ENCODE data around the gene OR52N5.

The OR52N5 gene

GRCh38 chr11:5807580-5807979, 24.4 kb upstream of the OR52N5 start:
- Histone ChIP-seq H3K27me3 (ENCODE audit: control insufficient read depth, low read length) (0 out of 2 replicates have a peak, but pooled peaks cover 3% of the 10 kb centered on the region), H3K79me2 (ENCODE audit: control insufficient read depth, low read length) (no peaks in the 10 kb centered on the region), H3F3A (ENCODE audit: control insufficient read depth, insufficient read depth) (no peaks in the 10 kb centered on the region), H3K36me3 (ENCODE audit: control insufficient read depth, low read length) (no peaks in the 10 kb centered on the region), H3K9me3 (ENCODE audit: control insufficient read depth, insufficient read depth, low read length) (no peaks in the 10 kb centered on the region), H3K27ac (ENCODE audit: low read depth, low read length) (no peak overlapping the region), H3K4me3 (ENCODE audit: low read length) (no peak overlapping the region), H3K4me1 (ENCODE audit: control insufficient read depth, low read length) (no peaks in the 10 kb centered on the region), H3K9me2 (replicated peaks; ENCODE audit: control insufficient read depth, low read length) (no peaks in the 10 kb centered on the region), H4K20me1 (ENCODE audit: control insufficient read depth, insufficient read depth, low read depth, low read length) (no peaks in the 10 kb centered on the region), H3K4me2 (ENCODE audit: low read length) (no peak overlapping the region)
- no peak for TF ChIP-seq EZH2phosphoT487 (IDR thresholded peaks at IDR 0.05; ENCODE audit: borderline replicate concordance, low read length)
- no peak for TF ChIP-seq CTCF (IDR thresholded peaks at IDR 0.05; ENCODE audit: low read depth, low read length, poor library complexity, severe bottlenecking)

GRCh38 chr11:5803982-5804381, 20.8 kb upstream of the OR52N5 start:
- Histone ChIP-seq H3K27me3 (ENCODE audit: control insufficient read depth, low read length) (0 out of 2 replicates have a peak, but pooled peaks cover 3% of the 10 kb centered on the region), H3K36me3 (ENCODE audit: control insufficient read depth, low read length) (no peaks in the 10 kb centered on the region), H3K79me2 (ENCODE audit: control insufficient read depth, low read length) (no peaks in the 10 kb centered on the region), H3F3A (ENCODE audit: control insufficient read depth, insufficient read depth) (no peaks in the 10 kb centered on the region), H4K20me1 (ENCODE audit: control insufficient read depth, insufficient read depth, low read depth, low read length) (no peaks in the 10 kb centered on the region), H3K9me3 (ENCODE audit: control insufficient read depth, insufficient read depth, low read length) (no peaks in the 10 kb centered on the region), H3K4me1 (ENCODE audit: control insufficient read depth, low read length) (no peaks in the 10 kb centered on the region), H3K9me2 (replicated peaks; ENCODE audit: control insufficient read depth, low read length) (no peaks in the 10 kb centered on the region), H3K27ac (ENCODE audit: low read depth, low read length) (no peak overlapping the region), H3K4me3 (ENCODE audit: low read length) (no peak overlapping the region), H3K4me2 (ENCODE audit: low read length) (no peak overlapping the region)
- TF ChIP-seq CTCF (IDR thresholded peaks at IDR 0.05; ENCODE audit: low read depth, low read length, poor library complexity, severe bottlenecking) (no peak), EZH2phosphoT487 (IDR thresholded peaks at IDR 0.05; ENCODE audit: borderline replicate concordance, low read length) (no peak)

- no peak overlapping the region for H3K27ac ChIP-seq (ENCODE audit: low read depth, low read length)
- no peaks in the 10 kb centered on the region for H3K4me1 ChIP-seq (ENCODE audit: control insufficient read depth, low read length)
- H3K36me3 ChIP-seq (ENCODE audit: control insufficient read depth, low read length), result no peaks in the 10 kb centered on the region
- no peak overlapping the region for H3K4me2 ChIP-seq (ENCODE audit: low read length)
- no peaks in the 10 kb centered on the region for H4K20me1 ChIP-seq (ENCODE audit: control insufficient read depth, insufficient read depth, low read depth, low read length)
- no peaks in the 10 kb centered on the region for H3K27me3 ChIP-seq (ENCODE audit: control insufficient read depth, low read length)
- H3K9me3 ChIP-seq (ENCODE audit: control insufficient read depth, insufficient read depth, low read length), result no peaks in the 10 kb centered on the region
- no peaks in the 10 kb centered on the region for H3K9me2 ChIP-seq (replicated peaks; ENCODE audit: control insufficient read depth, low read length)
- H3K79me2 ChIP-seq (ENCODE audit: control insufficient read depth, low read length), result no peaks in the 10 kb centered on the region
- no peak overlapping the region for H3K4me3 ChIP-seq (ENCODE audit: low read length)
- TF ChIP-seq CTCF (IDR thresholded peaks at IDR 0.05; ENCODE audit: low read depth, low read length, poor library complexity, severe bottlenecking) (no peak), EZH2phosphoT487 (IDR thresholded peaks at IDR 0.05; ENCODE audit: borderline replicate concordance, low read length) (no peak)
- no peaks in the 10 kb centered on the region for H3F3A ChIP-seq (ENCODE audit: control insufficient read depth, insufficient read depth)
Observed at GRCh38 chr11:5796541-5796940, 13.4 kb upstream of the OR52N5 start.

- Histone ChIP-seq H3K79me2 (ENCODE audit: control insufficient read depth, low read length) (no peaks in the 10 kb centered on the region), H3K9me3 (ENCODE audit: control insufficient read depth, insufficient read depth, low read length) (no peaks in the 10 kb centered on the region), H3K4me1 (ENCODE audit: control insufficient read depth, low read length) (no peaks in the 10 kb centered on the region), H3K27ac (ENCODE audit: low read depth, low read length) (no peak within 1 kb of the TSS), H3K9me2 (replicated peaks; ENCODE audit: control insufficient read depth, low read length) (no peaks in the 10 kb centered on the region), H3K36me3 (ENCODE audit: control insufficient read depth, low read length) (no peaks in the 10 kb centered on the region), H4K20me1 (ENCODE audit: control insufficient read depth, insufficient read depth, low read depth, low read length) (no peaks in the 10 kb centered on the region), H3K4me2 (ENCODE audit: low read length) (no peak within 1 kb of the TSS), H3K27me3 (ENCODE audit: control insufficient read depth, low read length) (no peaks in the 10 kb centered on the region), H3F3A (ENCODE audit: control insufficient read depth, insufficient read depth) (no peaks in the 10 kb centered on the region), H3K4me3 (ENCODE audit: low read length) (no peak within 1 kb of the TSS)
- no peak for TF ChIP-seq EZH2phosphoT487 (IDR thresholded peaks at IDR 0.05; ENCODE audit: borderline replicate concordance, low read length)
- no peak for TF ChIP-seq CTCF (IDR thresholded peaks at IDR 0.05; ENCODE audit: low read depth, low read length, poor library complexity, severe bottlenecking)
Observed at GRCh38 chr11:5791165-5791564, 8.0 kb upstream of the OR52N5 start, which contains the start of gene OR52N1. Gene OR52N1, minus strand, starts transcription at chr11:5791265. Its CDS starts 2,449 bp downstream, at chr11:5788816.
